Transverse colon (tissue), 3 donors: Measurements from ENCODE around the gene PEAK3.

Experiments used
- EP300 ChIP-seq: sonication (generic); formaldehyde crosslinking; IDR thresholded peaks from one replicate; pipeline ENCODE4 v1.6.1; 2017; ENCODE audit warnings: antibody characterized with exemption, low read depth
- POLR2A ChIP-seq: fragments of 450-650 bp; IDR thresholded peaks from one replicate; pipeline ENCODE4 v1.6.1; 2016; ENCODE audit warnings: antibody characterized with exemption, mild to moderate bottlenecking, moderate library complexity
- TF ChIP-seq, protein P1 (sequence below), 5 experiments: fragments of 200-600 bp in 3 of 5; fragments of 450-650 bp in 2 of 5; sonication (generic) in 3 of 5; IDR thresholded peaks; 1 replicate in 2 of 5; 2 replicates in 3 of 5; pipeline ENCODE4 v1.5.1; 2016 to 2017; ENCODE audit warnings: antibody characterized with exemption in 5 of 5, inconsistent platforms in 3 of 5, mild to moderate bottlenecking in 2 of 5, moderate library complexity in 1 of 5

DNA sequence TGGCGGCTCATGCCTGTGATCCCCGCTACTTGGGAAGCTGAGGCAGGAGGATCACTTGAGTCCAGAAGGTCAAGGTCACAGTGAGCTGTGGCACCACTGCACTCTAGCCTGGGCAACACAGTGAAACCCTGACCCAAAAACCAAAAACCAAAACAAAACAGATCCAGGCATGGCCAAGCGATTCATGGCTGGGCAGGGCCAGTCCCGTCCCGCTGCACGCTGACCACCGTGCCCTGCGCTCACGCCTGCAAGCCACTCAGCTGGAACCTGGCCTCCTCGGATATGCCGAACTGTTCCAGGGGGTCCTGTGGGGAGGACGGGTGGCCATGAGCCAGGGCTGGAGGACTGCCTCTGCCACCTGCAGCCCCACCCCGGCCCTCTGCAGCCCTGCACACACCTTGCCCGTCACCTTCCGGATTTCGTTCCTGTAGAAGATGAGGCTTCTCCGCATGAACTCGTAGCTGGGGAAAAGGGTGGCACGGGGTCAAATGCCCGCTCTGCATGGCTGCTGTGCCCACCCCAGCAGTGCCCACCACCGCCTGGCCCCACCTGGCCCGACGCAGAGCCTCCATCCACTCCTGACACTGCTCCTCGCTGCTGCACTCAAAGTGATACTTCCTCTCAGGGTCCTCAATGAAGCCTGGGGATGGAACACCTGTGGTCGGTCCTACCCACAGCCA, 48.2 kb downstream of the PEAK3 start:
- TF ChIP-seq, protein P1, sequence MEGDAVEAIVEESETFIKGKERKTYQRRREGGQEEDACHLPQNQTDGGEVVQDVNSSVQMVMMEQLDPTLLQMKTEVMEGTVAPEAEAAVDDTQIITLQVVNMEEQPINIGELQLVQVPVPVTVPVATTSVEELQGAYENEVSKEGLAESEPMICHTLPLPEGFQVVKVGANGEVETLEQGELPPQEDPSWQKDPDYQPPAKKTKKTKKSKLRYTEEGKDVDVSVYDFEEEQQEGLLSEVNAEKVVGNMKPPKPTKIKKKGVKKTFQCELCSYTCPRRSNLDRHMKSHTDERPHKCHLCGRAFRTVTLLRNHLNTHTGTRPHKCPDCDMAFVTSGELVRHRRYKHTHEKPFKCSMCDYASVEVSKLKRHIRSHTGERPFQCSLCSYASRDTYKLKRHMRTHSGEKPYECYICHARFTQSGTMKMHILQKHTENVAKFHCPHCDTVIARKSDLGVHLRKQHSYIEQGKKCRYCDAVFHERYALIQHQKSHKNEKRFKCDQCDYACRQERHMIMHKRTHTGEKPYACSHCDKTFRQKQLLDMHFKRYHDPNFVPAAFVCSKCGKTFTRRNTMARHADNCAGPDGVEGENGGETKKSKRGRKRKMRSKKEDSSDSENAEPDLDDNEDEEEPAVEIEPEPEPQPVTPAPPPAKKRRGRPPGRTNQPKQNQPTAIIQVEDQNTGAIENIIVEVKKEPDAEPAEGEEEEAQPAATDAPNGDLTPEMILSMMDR (IDR thresholded peaks at IDR 0.05), result no peak
- TF ChIP-seq POLR2A, result no peak
- no peak for TF ChIP-seq EP300
